Liver (tissue), 3 donors: ENCODE data around the gene AATF.

Experiments
- EGR1 ChIP-seq, 2 donors: IDR thresholded peaks; 2 replicates each; pipeline ENCODE4 v1.6.1; 2016 to 2018; ENCODE audit warnings: antibody characterized with exemption in 2 of 2, low read depth in 2 of 2
- HNF4A ChIP-seq, 2 donors: conservative IDR thresholded peaks; 2 replicates each; pipeline ENCODE4 v1.6.1; 2016; ENCODE audit warnings: antibody characterized with exemption in 2 of 2, mild to moderate bottlenecking in 2 of 2
- NR2F2 ChIP-seq: IDR thresholded peaks from 2 replicates; pipeline ENCODE4 v1.6.1; 2016; ENCODE audit warnings: antibody characterized with exemption
- RAD21 ChIP-seq, 2 donors: IDR thresholded peaks; 2 replicates each; pipeline ENCODE4 v1.6.1; 2016; ENCODE audit warnings: antibody characterized with exemption in 2 of 2, mild to moderate bottlenecking in 2 of 2
- REST ChIP-seq: IDR thresholded peaks from 2 replicates; pipeline ENCODE4 v1.6.1; 2016; ENCODE audit warnings: antibody characterized with exemption, mild to moderate bottlenecking
- SP1 ChIP-seq: IDR thresholded peaks from 2 replicates; pipeline ENCODE4 v1.6.1; 2018; ENCODE audit warnings: antibody characterized with exemption, mild to moderate bottlenecking
- TAF1 ChIP-seq: conservative IDR thresholded peaks from 2 replicates; pipeline ENCODE4 v1.6.1; 2016; ENCODE audit warnings: antibody characterized with exemption, mild to moderate bottlenecking
- YY1 ChIP-seq: IDR thresholded peaks from 2 replicates; pipeline ENCODE4 v1.6.1; 2016; ENCODE audit warnings: antibody characterized with exemption, mild to moderate bottlenecking
- TF ChIP-seq, protein P1 (sequence below): fragments of 150-350 bp; IDR thresholded peaks from 2 replicates; pipeline ENCODE4 v1.5.1; 2017; ENCODE audit warnings: improper control_type of control experiment, low read depth, low read length; ENCODE audit not compliant: missing input control
- donor health status: healthy.
- donor health status: healthy.

DNA sequence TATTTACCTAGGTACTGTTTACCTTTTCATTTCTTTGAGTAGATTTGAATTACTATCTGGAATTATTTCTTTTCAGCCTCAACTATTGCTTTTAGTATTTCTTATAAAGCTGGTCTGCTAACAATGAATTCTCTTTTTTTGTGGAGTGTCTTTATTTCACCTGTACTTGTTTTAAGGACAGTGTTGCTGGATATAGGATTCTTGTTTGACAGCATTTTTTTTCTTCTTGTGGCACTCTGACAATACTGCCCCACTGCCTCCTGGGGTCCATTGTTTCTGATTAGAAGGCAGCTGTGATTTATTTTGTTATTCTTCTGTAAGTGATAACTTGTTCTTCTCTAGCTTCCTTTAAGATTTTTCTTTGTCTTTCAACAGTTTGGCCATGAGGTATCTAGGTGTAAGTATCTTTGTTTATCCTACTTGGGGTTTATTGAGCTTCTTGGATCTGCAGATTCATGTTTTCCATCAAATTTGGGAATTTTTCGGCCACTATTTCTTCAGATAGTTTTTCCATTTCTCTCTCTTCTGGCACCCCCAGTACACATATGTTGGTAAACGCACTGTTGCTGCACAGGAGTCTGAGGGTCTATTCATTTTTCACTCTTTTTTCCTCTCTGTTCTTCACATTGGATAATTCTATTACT is 130.4 kb downstream of the AATF start:
- TF ChIP-seq HNF4A (conservative IDR thresholded peaks at IDR 0.05): no peak
- no peak for TF ChIP-seq YY1
- TF ChIP-seq, protein P1, sequence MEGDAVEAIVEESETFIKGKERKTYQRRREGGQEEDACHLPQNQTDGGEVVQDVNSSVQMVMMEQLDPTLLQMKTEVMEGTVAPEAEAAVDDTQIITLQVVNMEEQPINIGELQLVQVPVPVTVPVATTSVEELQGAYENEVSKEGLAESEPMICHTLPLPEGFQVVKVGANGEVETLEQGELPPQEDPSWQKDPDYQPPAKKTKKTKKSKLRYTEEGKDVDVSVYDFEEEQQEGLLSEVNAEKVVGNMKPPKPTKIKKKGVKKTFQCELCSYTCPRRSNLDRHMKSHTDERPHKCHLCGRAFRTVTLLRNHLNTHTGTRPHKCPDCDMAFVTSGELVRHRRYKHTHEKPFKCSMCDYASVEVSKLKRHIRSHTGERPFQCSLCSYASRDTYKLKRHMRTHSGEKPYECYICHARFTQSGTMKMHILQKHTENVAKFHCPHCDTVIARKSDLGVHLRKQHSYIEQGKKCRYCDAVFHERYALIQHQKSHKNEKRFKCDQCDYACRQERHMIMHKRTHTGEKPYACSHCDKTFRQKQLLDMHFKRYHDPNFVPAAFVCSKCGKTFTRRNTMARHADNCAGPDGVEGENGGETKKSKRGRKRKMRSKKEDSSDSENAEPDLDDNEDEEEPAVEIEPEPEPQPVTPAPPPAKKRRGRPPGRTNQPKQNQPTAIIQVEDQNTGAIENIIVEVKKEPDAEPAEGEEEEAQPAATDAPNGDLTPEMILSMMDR: no peak
- no peak for TF ChIP-seq RAD21 (IDR thresholded peaks at IDR 0.05)
- TF ChIP-seq NR2F2: no peak
- TF ChIP-seq EGR1 (IDR thresholded peaks at IDR 0.05; ENCODE audit: low read depth in 2 of 2): no peak
- TF ChIP-seq REST: no peak
- no peak for TF ChIP-seq SP1
- TF ChIP-seq TAF1: no peak
